GM12872 (cell line): Measurements from ENCODE around the gene ECE1.

Experiments used
- CTCF ChIP-seq: IDR thresholded peaks from 3 replicates; pipeline ENCODE4 v1.5.1; 2011; ENCODE audit warnings: low read depth, mild to moderate bottlenecking, low read length, moderate library complexity; ENCODE audit not compliant: insufficient read depth

The ECE1 gene

GRCh38 chr1:21267191-21268077 lies 22.8 kb downstream of the ECE1 start:
- TF ChIP-seq CTCF: no peak

DNA sequence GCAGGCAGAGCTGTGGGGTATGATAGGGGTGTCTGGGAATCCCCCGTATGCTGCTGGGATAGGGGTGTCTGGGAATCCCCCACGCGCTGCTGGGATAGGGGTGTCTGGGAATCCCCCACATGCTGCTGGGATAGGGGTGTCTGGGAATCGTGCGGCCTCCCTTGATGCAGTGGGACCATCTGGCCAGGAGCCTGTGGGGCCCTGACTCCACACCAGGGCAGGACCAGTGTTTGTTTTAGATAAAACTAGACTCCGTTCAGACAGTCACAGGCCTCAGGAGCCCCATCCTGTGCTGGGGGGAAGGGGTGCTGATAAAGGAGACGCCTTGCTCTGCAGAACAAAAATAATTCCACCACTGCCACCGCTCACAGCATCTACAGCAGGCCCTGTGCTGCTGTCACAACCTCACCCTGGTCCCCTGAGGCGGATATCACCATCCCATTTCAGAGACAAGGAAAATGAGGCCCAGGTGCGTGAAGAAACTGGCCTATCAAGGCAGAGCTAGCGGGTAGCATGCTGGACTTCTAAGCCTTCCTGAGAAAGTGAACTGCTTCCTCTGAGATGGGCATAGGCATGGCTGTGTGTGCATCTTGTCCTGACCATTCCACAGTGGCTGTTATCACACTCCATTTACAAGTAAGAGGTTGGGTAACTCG lies 24.0 kb downstream of the ECE1 start:
- TF ChIP-seq CTCF: no peak

DNA sequence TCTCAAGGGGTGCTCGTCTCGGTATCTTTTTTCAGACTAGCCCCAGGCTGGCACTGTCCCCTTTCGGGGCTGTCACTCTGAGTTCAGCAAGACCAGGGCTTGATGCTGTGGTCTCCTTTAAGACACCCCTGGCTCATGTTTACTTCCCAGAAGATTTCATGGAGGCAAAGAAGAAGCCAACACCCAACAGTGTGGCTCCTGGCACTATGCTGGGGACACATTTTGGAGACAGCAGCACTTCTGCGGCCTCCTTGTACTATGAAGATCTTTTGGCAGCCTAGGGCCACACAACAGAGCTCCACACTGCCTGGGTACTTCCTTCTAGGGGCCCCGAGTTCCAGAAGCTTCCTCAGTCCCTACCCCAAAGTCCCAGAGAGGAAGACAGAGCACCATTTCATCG lies 24.6 kb downstream of the ECE1 start:
- no peak for TF ChIP-seq CTCF

GRCh38 chr1:21264898-21265297 lies 25.4 kb downstream of the ECE1 start:
- no peak for TF ChIP-seq CTCF

GRCh38 chr1:21263653-21264225 lies 26.5 kb downstream of the ECE1 start:
- TF ChIP-seq CTCF: no peak

DNA sequence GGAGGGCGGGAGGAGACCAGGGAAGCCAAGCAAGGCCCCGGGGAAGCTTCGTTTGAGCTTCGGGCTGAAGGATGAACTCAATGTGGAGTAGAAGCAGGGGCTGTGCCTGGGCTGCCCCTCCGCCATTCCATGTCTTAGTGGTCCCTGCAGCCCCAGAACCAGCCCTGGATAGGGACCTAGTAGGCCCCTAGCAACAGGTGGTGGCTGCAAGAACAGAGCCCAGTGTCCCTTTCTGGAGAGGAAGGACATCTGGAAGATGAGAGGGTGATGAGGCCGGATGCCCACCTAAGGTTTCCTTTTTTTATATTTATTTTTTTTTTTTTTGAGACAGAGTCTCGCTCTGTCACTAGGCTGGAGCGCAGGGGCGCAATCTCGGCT lies 27.2 kb downstream of the ECE1 start:
- TF ChIP-seq CTCF: no peak

DNA sequence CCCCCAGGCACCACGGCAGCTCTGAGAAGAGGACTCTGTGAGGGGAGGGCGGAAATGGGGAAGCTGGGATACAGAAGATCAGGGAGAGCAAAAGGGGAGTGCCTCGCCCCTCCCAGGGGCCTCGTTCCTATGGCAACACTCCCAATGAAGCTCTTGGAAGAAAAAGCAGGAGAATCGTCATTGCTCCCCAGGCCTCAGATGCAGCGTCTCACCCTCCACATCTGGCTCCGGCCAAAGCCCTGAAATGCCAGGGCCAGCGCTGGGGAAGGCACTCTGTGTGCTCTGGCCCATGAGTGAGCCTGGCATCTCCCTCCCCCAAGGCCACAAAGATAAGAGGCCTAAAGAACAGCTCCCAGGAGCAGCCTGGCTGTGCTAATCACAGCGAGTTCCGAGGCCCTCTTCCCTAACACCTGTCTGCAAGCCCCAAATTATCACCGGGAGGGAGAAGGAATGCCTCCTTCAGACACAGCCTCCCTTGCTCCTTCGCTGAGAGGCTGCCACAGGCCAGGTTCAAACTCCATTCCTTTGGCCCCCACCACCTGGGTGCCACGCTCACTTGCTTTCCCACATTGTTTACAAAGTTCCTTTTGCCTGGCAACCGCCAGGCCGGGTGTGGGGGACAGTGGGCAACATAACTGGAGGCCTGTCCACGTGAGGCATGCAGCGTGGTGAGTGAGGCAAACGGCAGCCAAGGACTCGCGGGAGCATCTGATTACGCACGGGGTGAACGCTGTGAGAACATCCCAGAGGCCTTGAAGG lies 27.8 kb downstream of the ECE1 start:
- TF ChIP-seq CTCF: no peak
